COR-L47 (cell line): ENCODE results near the gene MGMT.

Source experiments
- DNase-seq: peaks from one replicate; lab custom pipeline; 2025; lab: John Stamatoyannopoulos, UW

The MGMT gene

DNA sequence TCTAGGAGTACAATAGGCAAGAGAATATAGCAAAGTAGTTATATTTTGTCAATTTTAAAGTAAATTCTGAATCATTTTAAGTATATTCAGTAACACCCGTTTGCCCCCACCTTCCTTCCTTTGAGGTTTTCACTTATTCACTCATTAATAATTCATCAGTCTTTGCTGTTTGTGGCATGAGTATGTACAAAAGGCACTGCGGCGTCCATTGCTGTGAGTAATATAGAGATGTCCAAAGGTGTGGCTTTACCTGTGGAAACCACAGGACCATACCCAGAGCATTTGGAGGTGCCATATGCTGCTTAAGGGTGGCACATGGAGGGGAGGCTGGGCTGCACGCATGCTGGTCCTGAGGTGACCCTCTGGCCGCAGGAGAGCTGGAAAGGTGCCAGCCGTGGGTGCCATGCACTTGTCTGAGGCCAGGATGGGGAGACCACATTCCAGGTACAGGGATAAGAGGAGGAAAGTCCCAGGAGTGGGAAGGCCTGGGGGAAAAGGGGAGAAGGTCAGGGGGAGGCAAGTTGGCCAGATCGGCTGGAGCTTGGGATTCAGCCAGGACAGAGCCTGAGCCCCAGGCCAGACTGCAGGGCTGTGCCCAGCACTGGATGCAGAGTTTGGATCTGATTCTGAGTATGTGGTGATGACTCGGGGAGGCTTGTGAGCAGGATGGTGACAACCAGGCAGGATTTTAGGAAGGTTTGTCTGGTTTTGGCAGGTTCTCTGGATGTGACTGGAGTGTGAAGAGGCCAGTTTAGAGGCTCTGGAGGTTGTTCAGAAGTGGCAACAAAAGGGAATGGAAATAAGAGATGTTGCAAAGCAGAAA, 223.4 kb downstream of the MGMT start:
- no peak for DNase-seq

DNA sequence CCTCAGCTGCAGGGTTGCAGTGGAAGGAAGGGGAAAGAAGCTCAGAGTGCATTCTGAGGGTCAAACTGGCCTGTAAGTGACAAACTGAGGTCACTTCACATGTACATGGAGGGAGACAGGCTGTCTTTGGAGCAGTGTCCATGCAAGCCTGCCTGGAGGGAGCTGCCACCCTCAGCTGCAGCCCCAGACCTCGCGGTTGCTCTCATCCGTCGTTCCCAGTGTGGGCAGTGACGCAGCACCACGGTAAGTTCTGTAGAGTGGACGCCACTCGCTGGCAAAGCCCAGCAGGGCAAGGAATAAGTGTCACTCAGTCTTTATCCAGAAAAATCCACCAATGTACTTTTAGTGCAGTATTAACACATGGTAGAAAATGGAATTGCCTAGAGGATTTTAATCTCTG, 225.7 kb downstream of the MGMT start:
- DNase-seq: no peak

DNA sequence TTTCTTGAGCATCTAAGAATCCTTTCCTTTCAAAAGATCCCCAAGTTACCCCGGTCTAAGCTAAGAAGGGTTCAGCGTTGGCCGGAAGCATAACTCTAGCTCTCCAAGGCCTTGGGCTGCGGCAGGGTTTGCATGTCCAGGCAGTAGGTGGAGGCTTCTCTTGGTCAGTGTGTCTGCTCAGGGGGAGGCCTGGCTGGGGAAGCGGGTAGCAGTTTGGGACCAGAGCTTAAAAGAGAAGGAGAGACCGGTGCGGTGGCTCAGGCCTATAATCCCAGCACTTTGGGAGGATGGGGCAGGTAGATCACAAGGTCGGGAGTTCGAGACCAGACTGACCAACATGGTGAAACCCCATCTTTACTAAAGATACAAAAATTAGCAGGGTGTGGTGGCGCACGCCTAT, 226.3 kb downstream of the MGMT start:
- no peak for DNase-seq

DNA sequence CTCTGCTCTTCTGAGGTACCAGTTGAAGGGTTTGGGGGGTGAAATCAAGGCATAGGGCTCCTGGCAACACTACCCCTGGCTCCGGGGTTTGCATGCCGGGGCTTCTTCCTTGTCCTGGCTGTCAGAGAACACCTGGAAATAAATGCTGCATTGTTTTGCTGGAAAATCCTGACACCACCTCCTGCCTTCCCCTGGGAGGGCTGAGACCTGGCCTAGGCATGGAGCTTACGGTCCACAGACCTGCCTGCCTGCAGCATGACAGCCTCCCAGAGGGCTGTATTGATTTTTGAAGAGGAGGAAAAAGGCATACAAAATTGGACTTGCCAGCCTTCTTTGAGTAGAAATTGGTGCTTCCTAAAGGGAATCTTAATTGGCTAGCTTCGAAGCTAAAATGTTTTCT, 227.1 kb downstream of the MGMT start:
- DNase-seq: no peak

DNA sequence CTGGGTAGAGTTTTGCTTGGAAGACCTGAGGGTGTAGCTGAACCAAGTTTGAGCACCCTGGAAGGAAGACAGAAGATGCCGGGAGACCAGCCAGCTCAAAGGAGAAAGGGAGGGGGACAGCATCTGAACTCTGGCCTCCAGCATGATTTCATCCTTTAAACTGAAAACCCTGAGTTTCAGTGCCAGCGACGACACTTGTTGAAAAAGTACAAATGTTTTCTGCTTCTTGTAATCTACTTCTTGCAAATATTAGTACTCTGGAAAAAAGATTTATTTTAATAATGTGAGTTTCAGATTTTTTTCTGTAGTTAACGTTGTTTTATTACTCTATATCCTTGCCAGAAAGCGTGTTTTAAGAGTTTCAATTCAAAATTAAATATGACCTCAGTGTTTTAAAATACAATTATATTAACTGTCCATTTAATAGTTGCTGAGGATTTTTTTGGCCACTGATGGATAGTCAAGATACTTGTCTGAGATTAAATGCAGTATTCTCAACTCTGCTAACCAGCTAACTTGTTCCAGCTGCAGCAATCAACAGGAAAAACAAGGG, 227.7 kb downstream of the MGMT start:
- DNase-seq: no peak

DNA sequence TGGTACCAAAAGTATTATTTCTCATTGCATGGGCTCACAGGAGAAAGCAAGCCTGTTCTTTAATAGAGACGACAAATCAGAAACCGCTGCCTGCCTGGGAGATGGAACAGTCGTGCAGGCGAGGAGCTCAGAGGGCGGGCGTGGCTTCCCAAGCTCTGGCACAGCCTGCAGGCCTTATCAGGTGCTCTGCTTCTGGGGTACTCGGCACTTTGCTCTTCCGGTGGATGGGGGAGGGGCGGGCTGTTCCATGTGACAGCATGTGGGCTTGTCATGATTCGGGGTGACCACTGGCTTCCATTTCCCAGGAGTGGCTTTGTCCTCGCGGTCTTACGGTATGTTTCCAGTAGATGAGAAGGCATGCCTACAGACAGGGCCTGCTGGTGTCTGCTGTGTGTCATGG, 228.6 kb downstream of the MGMT start:
- no peak for DNase-seq

DNA sequence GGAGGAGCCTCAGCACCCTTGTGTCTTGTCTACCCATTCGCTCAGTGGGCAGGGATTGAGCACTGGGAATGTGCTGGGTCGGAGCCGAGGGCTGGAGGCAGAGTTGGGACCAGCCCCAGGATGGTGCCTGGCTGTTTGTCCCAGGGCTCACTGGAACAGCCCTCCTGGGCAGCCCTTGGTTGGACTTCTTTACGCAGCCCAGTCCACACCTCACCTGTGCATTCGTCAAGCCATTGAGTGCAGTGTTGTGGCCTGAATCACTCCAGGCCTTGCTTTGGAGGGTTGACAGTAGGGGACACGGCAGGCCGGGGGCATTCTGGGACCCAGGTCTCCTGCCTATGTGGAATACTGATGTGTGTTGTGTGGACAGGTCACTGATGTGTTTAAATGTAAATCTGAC, 229.6 kb downstream of the MGMT start:
- DNase-seq: no peak

DNA sequence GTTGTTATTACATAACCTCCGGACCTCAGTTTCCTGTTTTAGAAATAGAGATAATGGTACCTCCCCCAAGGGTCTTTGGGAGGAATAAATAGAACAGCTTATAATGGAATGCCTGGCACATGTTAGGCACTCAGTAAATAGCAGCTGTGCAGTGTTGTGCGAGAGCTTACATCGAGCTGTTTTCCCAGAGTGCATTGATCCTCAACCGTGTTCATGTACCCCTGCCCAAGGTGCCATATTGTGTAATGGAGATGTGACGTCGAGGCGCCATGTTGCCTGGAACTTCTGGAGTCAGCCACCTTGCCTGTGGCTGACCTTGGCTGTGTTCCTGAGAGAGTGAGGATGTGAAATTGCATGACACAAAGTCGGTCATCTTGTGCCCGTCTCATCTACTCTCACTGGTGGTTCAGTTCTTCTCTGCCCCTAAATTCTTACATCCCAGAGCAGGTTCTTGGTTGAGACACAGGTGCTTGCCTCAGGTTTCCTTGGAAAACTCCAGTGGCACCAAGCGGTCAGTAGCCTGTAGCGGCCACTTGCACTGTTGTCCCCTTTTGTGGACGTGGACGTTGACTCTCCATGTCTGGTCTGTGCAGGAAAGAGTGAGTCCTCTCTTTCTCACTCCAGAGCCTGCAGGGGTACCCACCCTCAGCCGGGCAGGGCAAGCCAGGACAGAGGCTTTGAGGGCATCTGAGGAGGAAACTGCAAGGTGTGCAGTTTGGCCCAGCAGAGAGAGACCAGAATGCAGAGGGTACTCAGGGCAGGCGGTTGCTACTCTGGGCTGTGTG, 230.6 kb downstream of the MGMT start:
- DNase-seq: no peak

DNA sequence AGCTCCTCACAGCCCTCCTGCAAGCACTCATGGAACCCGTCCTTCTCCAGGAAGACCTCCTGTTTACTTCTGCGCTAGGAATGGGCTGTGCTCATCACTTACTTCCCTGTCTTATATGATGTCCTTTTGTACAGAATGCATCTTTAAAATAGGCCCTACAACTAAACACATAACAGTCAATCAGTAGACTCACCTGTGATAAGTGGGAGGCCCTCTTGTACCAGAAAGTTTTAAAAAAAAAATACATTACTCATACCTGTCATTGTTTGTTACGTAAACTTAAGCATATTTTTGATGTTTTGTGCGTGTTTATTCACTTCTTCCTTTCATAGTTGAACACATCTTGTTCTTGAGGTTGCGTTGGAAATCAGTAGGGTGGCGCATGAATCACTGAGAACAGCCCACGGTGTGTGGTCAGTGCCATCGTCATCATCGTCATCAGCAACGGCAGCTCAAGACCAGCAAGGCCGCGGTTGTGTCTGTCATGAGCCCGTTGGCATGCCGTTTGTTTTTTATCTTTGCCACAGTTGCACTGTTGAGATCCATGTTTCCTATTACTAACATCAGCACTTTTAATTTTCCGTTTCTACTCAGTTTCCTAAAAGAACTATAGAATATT, 232.8 kb downstream of the MGMT start:
- DNase-seq: no peak

DNA sequence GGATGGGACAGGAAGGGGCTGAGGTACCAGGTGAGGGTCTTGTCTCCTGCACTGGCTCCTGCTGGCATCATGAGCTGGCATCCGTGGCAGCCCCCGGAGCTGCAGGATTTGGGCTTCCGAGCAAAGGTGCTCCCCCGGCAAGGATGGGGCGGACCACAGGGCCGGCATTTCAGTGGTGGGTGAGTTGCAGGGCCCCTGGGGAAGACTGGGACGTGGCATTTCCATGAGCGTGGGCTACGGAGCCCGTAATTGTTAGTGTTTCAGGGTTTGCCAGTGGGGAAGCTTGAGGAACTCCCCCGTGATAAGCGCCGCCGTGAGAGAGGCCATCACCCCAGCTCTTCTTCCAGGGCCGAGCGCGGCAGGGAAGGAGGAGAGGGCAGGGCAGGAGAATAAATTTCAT, 235.6 kb downstream of the MGMT start:
- no peak for DNase-seq

DNA sequence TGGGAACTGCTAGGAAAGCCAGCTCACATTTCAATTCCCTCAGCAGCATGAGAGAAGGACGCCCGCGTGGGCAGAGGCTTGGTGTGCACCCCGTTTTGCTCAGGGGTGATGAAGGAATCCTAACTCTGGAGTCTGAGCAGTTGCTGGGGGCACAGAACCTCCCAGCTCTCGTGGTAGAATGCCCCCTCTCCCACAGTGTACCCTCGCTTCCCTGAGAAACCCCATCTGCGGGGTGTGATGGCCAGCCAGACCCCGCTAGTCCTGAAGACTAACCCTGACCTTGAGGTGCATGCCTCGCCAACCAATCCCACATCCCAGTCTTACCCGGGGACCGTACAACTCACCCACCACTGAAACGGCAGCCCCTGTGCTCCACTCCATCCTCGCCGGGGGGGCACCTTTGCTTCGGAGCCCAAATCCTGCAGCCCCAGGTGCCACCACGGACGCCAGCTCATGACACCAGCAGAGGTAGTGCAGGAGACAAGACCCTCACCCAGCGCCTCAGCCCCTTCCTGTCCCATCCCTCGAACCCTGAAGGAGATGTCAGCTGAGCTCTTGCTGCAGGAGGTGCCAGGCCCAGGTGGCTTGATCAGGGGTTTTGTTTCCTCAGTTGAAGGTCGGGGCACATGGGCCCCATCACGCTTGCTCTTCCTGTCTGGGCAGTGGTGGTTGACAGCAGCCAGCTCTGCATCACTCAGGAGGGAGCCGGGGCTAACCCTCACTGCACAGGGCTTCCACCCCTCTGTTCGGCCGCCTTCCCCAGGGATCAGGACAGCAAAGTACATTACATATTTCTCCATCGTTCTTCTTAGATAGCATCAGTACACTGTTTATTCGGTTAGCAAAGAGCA, 236.5 kb downstream of the MGMT start:
- no peak for DNase-seq

DNA sequence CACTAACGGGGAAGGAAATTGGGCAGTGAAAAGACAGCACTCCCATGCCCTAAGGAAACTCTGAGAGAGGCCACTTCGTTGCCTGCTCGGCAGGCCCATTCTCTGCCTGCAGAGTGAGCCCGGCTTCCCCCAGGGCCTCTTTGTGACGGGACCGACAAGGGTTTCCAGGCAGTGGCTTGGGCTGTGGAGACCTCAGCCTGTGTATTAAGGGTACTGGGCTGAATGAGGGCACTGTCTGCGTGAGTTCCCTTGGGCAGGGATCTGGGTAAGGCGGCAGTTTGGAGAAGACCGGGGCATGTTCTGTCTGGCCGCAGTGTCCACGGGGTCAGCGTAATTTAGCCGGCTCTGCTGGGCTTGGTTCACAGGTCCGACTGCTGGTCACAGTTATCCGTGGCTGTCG, 237.2 kb downstream of the MGMT start:
- DNase-seq: no peak

DNA sequence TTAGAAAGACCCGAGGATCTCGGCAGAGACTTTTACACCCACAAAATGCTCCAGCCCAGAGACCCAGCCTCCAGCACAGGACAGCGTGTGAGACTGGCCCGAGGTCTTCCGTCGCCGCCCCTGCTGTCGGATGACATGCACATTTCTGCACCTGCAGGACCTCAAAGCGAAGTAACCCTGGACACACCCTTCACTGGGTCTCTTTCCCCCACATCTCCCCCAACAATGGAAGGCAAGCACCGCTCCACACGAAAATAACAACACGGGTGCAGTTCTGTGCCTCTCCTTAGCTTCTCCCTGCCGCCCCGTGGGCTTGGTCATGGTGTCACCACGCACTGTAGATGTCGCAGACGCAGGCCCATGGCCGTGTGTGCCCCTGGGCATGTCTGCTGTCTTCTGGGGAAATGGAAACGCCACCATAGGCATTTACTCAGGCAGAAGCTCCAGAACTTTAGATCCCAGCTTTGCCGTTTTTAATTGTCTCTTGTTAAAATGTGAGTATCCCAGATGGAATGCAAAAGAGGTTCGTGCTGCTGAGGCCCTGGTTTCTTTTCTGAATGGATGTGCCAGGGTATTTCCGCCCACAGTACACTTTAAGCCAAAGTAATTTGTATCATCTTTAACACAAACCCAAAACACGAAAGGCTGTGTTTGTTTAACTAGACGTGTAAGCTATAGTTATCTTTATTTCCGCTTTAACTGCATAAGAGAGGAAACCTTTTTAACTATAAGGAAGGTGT, 237.9 kb downstream of the MGMT start:
- no peak for DNase-seq

DNA sequence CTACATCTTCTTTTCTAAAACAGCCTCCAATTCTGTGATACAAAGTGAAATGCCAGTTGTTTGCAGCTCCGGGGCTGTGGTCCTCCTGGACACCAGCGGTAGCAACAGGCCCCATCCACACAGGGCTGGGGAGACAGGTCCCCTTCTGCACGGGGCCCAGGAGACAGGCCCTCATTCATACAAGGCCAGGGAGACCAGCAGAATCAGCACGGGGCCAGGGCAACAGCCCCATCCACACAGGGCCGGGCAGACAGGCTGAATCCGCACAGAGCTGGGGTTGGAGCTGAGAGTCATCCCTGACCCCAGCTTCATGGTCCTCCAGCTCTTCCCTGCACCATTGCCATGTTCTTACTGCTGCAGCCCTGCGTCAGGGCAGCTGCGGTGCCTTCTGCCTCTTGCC, 238.6 kb downstream of the MGMT start:
- no peak for DNase-seq

DNA sequence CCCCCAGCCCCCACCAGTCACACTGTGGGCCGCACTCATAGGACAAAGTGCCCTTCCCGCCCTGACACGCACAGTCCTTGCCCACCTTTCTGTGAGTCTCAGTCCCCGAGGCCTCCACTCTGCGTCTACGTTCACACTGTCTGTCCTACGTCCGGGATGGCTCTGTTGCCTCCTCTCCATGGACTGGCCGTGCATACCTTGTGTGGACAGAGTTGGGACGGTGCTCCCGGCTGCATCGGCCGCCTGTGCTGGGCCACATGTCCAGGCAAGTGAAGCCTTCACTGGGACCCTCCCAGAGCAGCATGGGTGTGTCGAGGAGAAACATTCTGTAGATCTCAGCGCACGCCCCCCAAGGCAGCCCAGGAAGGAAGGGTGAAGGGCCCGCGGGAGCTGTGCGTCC, 239.0 kb downstream of the MGMT start:
- DNase-seq: no peak

DNA sequence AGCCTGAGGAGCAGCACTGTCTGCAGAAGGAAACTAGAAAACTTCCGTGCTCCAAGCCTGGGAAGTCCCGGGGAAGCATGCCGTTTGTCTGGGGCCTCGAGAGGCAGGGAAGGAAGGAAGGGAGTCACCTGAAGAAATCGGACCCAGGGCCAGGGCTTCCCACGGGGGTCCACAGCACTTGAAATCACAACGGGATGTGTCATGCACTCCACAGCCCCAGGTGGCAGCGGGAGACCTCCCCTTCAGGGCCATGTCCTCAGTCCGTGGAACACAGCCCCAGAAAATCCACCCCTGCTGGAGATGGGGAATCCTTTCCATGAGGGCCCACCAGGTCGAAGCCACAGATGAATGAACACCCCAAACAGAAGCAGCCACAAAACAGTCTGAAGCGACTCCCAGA, 239.5 kb downstream of the MGMT start:
- no peak for DNase-seq

DNA sequence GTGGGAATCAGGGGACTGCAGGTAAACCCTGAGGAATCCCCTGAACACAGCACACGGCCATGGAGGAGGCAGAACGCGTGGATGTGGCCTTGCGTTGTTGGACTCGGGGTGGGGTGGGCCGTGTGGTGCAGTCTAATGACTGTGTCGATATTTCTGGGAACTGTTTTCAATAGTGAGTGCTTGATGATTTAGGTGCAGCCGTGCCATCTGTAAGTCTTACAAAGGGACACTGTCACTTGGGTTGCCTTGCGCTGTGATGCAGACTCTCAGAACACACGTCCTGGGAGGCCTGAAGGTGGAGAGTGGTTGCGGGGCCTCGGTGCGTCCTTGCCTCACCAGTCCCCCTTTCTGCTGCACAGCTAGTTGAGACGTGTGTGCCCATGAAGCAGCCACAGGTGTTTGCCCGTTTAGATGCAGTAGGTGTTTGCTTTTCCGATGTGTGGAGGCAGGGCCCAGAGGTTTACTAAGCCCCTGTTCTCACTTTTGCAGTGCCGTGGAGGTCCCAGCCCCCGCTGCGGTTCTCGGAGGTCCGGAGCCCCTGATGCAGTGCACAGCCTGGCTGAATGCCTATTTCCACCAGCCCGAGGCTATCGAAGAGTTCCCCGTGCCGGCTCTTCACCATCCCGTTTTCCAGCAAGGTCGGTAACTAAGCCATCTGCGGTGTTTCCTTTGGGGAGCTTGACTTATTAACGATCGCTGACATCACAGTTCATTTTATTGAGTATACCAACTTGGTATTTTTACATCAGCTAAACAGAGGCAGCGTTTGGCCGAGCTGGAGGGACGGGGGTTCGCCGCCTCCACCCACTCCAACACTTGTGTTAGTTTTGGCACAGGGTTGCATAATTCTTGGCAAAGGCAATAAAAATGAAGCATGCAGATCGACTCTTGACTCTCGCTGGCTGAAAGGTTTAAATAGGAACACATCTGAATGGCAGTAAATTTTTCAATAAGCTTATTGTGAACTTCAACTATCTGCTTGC, 240.7 kb downstream of the MGMT start:
- DNase-seq: no peak

DNA sequence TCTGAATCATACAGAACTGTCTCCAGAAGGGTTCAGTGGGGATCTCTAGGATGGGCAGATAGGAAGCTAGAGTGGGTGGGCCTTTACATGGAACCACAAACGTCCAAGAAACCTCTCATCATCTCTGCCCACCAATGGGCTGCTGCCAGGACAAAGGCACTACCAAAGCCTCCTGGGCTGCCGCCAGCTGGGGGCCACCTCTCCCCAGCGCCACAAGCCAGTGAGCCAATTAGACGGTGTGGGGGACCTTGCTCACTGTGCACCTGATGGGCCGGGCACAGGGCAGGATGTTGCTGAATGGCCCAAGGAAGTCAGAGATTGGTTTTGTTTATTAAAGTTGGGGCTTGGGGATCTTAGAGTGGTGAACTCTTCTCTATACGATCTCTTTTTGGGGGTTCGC, 242.1 kb downstream of the MGMT start:
- DNase-seq: no peak

DNA sequence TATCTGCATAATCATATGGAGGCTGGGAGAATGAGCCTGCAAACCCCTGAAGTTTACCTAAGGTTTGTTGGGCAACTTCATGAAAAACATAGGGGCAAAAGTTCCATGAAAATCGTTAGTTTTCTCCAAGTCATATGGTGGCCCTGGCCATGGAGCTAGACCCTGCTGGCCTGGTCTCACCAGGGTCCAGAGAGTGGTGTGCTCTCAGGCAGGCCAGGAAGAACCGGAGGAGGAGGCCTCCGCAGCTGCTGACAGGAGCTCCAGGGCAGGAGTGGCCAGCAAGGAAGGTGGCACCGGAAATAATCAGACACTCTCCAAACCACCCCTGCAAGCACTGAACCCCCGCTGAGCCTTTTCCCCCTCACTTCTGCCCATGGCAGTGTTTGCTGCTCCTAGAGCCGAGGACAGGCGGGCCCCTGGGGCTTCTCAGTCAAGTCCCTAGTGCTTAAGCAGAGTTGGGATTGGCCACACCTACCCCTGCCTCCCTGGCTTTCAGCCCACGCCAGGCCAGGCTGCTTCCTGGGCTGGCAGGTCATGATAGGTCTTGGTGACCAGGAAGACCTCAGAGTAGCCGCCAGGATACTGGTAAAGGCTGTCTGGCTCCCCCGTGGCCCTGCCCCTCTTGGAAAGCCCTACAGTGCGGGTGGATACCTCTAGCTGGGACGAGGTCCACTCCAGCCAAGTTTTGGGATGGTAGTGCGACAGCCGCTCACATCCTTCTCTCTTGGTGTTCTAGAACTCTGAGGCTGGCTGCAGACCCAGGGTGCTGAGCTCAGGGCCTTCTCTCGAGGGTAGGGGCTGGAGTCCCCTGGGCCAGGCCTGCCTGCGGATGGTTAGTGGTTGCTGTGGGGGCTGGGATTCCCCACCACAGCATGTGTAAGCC, 242.8 kb downstream of the MGMT start:
- DNase-seq: no peak
